Stimulated activated naive B cell treated with anti-CD40 and anti-IgM and Interleukin-4, amounts not matched to agents 10 μg/mL and 1 μg/mL and 100 μg/mL, for 72 hours (primary cell): Measurements from ENCODE around the gene PDCD6IP.

Experiments used
- ATAC-seq, 2 donors: fragments of 150-1000 bp; cut with Tn5 transposase; replicated peaks; 2 replicates each; pipeline ENCODE4 v1.10.0; 2021; ENCODE audit warnings: moderate library complexity in 1 of 2
- DNase-seq: peaks from one replicate; pipeline ENCODE4 v3.0.0; 2021
- H3K27ac Mint-ChIP-seq: one replicate; pipeline ENCODE4 v1.8.0; 2022; ENCODE audit warnings: mild to moderate bottlenecking, mixed read lengths
- H3K27me3 Mint-ChIP-seq, 2 donors: one replicate each; pipeline ENCODE4 v1.8.0; 2022; ENCODE audit warnings: mixed read lengths in 2 of 2
- H3K36me3 Mint-ChIP-seq, 2 donors: one replicate each; pipeline ENCODE4 v1.8.0; 2022; ENCODE audit warnings: mixed read lengths in 2 of 2, mild to moderate bottlenecking in 1 of 2
- H3K4me1 Mint-ChIP-seq, 2 donors: one replicate each; pipeline ENCODE4 v1.8.0; 2022; ENCODE audit warnings: mixed read lengths in 2 of 2, mild to moderate bottlenecking in 1 of 2
- H3K4me3 Mint-ChIP-seq, 2 donors: one replicate each; pipeline ENCODE4 v1.8.0; 2022; ENCODE audit warnings: mild to moderate bottlenecking in 2 of 2, mixed read lengths in 2 of 2, moderate library complexity in 1 of 2
- H3K9me3 Mint-ChIP-seq, 2 donors: one replicate each; pipeline ENCODE4 v1.8.0; 2022; ENCODE audit warnings: mixed read lengths in 2 of 2, mild to moderate bottlenecking in 1 of 2

The PDCD6IP gene

DNA sequence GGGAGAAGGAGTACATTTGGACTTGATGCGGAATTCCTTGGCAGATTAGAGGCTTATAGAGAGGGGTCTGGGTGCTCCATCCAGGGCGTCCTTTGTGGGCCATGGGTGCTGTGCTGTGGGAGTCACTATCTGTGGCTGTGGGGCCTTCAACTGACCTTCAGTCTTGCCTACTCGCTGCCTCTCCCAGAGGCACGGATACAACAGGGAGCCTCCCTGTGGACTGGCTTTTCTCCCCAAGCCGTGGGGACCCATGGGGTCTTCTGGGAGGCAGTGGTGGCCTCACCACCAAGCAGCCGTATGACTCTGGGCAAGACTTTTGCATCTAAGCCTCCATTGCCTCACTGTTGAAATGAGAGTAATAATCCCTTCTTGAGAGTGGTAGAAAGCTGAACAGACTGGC is 83.9 kb downstream of the PDCD6IP start:
- no peaks in the 10 kb centered on the region for H3K27me3 Mint-ChIP-seq
- H3K27ac Mint-ChIP-seq: no peak overlapping the region
- no peaks in the 10 kb centered on the region for H3K9me3 Mint-ChIP-seq
- ATAC-seq (no peak), DNase-seq (no peak)
- peaks cover 0 to 3% of the 10 kb centered on the region in 2 donors for H3K36me3 Mint-ChIP-seq
- H3K4me3 Mint-ChIP-seq: no peak overlapping the region
- H3K4me1 Mint-ChIP-seq: peaks cover 0 to 4% of the 10 kb centered on the region in 2 donors

DNA sequence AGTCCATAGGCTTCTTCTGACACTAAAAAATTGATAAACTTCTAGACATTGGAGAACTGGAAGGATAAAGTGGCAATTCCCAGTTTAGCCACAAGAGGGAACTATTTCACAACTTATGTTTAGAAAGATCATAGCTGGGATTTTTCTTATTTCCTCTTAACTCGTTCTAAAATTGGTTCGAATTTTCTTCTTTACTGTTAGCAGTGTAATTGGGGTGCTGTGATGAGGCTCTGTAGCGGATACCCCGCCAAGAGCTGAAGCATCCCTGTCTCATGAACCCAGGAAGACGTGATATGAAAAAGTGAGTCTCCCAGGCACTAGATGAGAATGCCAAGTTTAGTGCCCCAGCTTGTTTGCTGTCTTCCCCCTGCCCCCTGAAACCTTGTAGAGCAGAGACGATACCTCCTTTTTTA is 85.1 kb downstream of the PDCD6IP start:
- Mint-ChIP-seq H3K36me3 (peaks cover 0 to 3% of the 10 kb centered on the region in 2 donors), H3K4me1 (peaks cover 0 to 4% of the 10 kb centered on the region in 2 donors), H3K27ac (peak overlapping the region; percentile 38), H3K27me3 (no peaks in the 10 kb centered on the region), H3K4me3 (peak overlapping the region; percentile 44 to 45), H3K9me3 (no peaks in the 10 kb centered on the region)
- DNase-seq (no peak), ATAC-seq (peak; percentile 16 to 22)

DNA sequence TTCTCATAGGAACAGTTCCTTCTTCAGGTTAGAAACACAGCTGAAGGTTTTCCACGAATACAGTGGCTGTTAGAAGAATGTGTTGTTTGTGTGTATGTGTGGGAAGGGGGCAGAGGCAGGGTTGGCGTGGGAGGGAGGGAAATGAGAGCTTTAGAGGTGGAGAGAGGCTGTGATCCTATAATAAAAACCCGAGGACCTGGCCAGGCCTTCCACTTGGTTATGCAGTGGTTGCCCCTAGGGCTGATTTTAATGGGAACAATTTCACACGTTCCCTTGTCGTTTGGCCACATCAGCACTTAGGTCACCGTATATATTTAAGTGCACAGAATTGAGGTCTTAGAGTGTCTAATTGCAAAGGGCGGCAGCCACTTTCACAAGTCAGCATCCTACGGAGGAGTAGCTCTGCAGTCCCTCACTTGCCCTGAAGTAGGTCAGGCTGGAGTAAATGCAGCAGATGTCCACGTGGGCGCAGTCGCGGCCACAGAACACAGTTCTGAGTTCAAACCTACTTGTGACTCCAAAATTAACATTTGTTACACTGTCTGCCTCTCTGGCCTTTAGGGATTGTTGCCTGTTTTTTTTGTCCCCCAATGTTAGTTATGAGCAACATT is 85.6 kb downstream of the PDCD6IP start:
- peaks cover 0 to 3% of the 10 kb centered on the region in 2 donors for H3K36me3 Mint-ChIP-seq
- H3K27ac Mint-ChIP-seq: no peak overlapping the region
- H3K9me3 Mint-ChIP-seq: no peaks in the 10 kb centered on the region
- no peak for DNase-seq
- H3K4me3 Mint-ChIP-seq: no peak overlapping the region
- ATAC-seq: peak; percentile 54 to 57
- H3K27me3 Mint-ChIP-seq: no peaks in the 10 kb centered on the region
- H3K4me1 Mint-ChIP-seq: peaks cover 0 to 4% of the 10 kb centered on the region in 2 donors

DNA sequence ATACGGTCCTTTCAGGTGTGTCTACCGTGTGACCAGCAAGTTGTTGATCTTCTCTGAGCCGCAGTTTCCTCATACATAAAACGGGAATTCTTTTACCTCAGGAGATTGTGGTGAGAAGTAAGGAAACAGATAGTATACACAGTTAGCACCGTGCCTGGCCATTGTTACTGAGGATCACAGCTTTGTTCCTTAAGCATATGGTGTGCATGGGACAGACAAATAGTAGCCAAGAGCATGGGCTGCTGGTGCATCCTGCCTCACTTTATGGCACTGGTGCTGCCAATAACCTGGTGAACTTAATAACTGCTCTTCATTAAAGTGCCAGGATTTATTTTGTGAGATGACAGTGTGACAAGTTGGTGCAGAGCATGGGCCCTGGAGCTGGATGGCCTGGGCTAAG is 86.3 kb downstream of the PDCD6IP start:
- H3K27ac Mint-ChIP-seq: no peak overlapping the region
- peaks cover 0 to 3% of the 10 kb centered on the region in 2 donors for H3K36me3 Mint-ChIP-seq
- no peaks in the 10 kb centered on the region for H3K9me3 Mint-ChIP-seq
- H3K4me1 Mint-ChIP-seq: peaks cover 0 to 4% of the 10 kb centered on the region in 2 donors
- no peaks in the 10 kb centered on the region for H3K27me3 Mint-ChIP-seq
- no peak for DNase-seq
- no peak overlapping the region for H3K4me3 Mint-ChIP-seq
- ATAC-seq: no peak

DNA sequence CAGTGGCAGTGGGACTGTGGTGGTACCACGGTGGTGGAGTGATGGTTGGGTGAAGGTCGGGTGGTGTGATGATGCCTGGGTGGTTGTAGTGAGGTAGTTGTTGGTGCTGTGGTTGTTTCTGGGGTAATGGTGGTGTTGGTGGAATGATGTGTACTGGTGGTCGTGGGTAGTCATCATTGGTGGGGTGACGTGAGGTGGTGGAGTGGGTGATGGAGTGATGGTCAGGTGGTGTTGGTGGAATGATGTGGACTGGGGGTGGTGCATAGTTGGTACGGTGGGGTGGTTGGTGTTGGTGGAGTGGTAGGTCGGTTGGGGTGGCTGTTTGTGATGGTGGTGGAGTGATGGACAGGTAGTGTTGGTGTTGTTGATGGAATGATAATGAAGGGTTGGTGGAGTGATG is 87.1 kb downstream of the PDCD6IP start:
- Mint-ChIP-seq H3K36me3 (peaks cover 0 to 1% of the 10 kb centered on the region in 2 donors), H3K27me3 (no peaks in the 10 kb centered on the region), H3K4me3 (no peak overlapping the region)

DNA sequence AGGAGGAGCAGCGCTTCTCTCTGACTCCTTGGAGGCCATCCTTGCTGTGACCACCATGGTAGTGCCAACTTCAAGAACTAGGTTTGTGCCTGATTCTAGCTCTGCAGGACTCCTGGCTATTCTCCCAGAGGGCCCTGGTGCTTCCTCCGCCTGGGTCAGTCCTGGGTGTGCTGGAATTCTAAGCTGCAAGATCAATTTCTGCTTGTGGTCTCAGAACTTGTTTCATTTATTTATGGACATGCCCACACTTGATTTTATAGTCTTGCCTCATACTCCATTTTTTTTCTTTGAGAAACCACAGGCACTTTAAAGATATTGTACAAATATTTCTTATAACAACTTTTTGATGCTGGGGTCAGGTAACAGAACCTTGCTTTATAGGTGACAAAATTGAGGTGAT is 87.6 kb downstream of the PDCD6IP start:
- no peak overlapping the region for H3K27ac Mint-ChIP-seq
- DNase-seq (no peak), ATAC-seq (no peak)
- H3K4me3 Mint-ChIP-seq: no peak overlapping the region
- peaks cover 0 to 4% of the 10 kb centered on the region in 2 donors for H3K4me1 Mint-ChIP-seq
- no peaks in the 10 kb centered on the region for H3K36me3 Mint-ChIP-seq
- H3K9me3 Mint-ChIP-seq: no peaks in the 10 kb centered on the region
- H3K27me3 Mint-ChIP-seq: no peaks in the 10 kb centered on the region

More for the DNA sequence above, 87.1 kb downstream of the PDCD6IP start:
- H3K27ac Mint-ChIP-seq: no peak overlapping the region
- DNase-seq (no peak), ATAC-seq (no peak)
- no peaks in the 10 kb centered on the region for H3K9me3 Mint-ChIP-seq
- H3K4me1 Mint-ChIP-seq: peaks cover 0 to 4% of the 10 kb centered on the region in 2 donors

DNA sequence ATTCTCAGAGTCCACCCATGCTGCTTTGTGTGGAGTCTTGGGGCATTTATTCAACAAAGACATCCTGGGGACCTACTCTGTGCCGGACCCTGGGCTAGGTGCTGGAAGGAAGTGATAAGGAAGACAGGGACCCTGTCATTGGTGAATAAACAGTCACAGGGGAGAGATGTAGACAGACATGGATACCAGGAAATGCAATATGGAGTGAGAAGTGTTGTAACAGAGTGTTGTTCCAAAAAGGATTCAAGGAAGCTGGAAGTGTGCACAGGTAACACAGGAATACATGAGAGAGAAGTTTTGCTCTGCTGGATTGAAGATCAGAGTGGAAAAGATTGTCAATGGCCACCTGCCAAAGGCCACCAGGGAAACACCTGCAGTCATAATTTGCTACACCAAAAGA is 89.0 kb downstream of the PDCD6IP start:
- no peak for ATAC-seq
- no peaks in the 10 kb centered on the region for H3K9me3 Mint-ChIP-seq
- H3K27ac Mint-ChIP-seq: no peak overlapping the region
- DNase-seq: no peak
- no peaks in the 10 kb centered on the region for H3K36me3 Mint-ChIP-seq
- no peaks in the 10 kb centered on the region for H3K27me3 Mint-ChIP-seq
- peaks cover 0 to 4% of the 10 kb centered on the region in 2 donors for H3K4me1 Mint-ChIP-seq
- no peak overlapping the region for H3K4me3 Mint-ChIP-seq

DNA sequence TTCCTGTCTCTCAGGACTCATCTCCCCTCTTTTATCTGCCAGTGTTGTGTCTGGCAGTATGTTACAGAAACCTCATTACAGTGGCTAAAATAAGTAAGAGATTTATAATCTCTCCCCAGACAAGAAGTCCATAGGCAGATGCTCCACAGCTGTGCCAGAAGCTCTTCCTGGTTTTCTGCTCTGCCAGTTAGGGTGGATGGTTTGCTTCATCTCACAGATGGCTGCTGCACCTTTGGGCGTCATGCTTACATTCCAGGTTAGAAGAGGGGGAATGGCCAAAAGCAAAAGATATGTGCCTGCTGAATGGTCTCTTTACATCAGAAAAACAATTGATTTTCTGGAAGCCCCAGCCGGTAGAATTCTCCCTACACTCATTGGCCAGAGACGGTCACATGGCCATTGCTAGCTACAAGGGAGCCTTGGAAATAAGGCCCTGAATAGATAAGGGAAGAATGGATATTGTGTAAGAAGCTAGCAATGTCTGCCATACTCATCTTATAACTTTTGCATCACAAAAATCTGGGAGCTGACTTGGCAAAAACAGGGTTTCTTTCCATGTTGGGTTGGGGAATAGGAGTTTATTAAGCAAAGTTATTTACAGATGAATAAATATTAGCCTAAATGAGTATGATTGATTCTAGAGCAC is 91.1 kb downstream of the PDCD6IP start:
- Mint-ChIP-seq H3K27ac (no peak overlapping the region), H3K4me1 (no peaks in the 10 kb centered on the region), H3K27me3 (no peaks in the 10 kb centered on the region), H3K36me3 (no peaks in the 10 kb centered on the region), H3K9me3 (no peaks in the 10 kb centered on the region), H3K4me3 (no peak overlapping the region)
- ATAC-seq (no peak), DNase-seq (no peak)

DNA sequence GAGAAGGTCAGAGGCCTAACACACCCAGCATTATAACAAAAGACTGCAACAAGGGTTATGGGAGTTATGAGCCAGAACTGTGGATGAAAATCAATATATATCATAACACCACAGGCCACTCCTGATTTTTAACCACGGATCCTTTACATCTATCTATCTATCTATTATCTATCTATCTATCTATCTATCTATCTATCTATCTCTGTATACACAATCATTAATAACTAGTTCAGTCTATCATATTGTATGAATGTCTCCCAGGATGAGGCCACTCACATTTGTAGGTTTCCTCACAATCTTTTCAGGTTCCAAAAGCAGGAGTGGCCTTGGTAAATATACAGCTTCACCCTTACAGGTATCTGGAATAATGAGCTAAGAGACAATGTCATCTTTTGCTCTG is 94.2 kb downstream of the PDCD6IP start:
- H3K4me3 Mint-ChIP-seq: no peak overlapping the region
- H3K36me3 Mint-ChIP-seq: no peaks in the 10 kb centered on the region
- H3K27me3 Mint-ChIP-seq: no peaks in the 10 kb centered on the region
- H3K9me3 Mint-ChIP-seq: no peaks in the 10 kb centered on the region
- no peak overlapping the region for H3K27ac Mint-ChIP-seq
- ATAC-seq (no peak), DNase-seq (no peak)
- no peaks in the 10 kb centered on the region for H3K4me1 Mint-ChIP-seq

DNA sequence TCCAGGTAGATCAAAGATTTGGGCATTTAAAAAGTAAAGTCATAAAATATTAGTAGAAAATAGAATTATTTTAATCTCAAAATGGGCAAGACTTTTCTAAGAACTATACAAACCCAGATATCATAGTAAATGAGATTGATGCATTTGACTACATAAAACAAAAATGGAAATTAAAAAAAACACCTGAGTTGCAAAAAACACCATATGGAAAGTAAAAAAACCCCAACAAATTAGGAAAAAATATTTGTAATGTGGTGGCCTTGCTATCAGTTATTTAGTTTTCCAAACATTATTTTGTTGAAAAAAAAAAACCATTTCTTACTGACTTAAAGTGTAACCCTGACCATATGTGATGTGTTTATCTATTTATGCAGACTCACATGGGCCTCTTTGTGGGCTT is 97.2 kb downstream of the PDCD6IP start:
- H3K27me3 Mint-ChIP-seq: peaks cover 0 to 4% of the 10 kb centered on the region in 2 donors
- H3K4me3 Mint-ChIP-seq: no peak overlapping the region
- no peaks in the 10 kb centered on the region for H3K4me1 Mint-ChIP-seq
- H3K36me3 Mint-ChIP-seq: no peaks in the 10 kb centered on the region
- H3K27ac Mint-ChIP-seq: no peak overlapping the region
- DNase-seq (no peak), ATAC-seq (no peak)
- H3K9me3 Mint-ChIP-seq: no peaks in the 10 kb centered on the region

DNA sequence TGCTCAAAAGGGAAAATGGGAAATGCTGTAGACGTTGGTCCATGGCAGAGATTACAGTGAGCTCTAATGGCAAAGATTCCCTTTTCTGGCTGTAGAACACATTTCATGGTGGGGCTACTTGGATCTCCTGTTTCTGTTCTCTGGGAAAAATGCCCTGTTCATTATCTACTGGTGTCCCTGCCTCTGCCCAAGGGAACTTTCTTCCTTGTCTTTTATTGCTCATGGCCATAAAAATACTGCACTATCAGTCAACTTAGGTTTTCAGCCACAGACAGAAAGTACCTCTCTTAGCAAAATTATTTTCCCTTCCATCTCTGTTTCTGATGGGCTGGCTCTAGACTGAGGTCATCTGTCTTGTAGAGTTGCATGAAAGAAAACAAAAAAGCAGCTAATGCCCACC is 98.9 kb downstream of the PDCD6IP start:
- no peak for DNase-seq
- no peak overlapping the region for H3K27ac Mint-ChIP-seq
- no peaks in the 10 kb centered on the region for H3K4me1 Mint-ChIP-seq
- H3K36me3 Mint-ChIP-seq: no peaks in the 10 kb centered on the region
- H3K27me3 Mint-ChIP-seq: peaks cover 0 to 4% of the 10 kb centered on the region in 2 donors
- no peak for ATAC-seq
- H3K4me3 Mint-ChIP-seq: no peak overlapping the region
- H3K9me3 Mint-ChIP-seq: no peaks in the 10 kb centered on the region

DNA sequence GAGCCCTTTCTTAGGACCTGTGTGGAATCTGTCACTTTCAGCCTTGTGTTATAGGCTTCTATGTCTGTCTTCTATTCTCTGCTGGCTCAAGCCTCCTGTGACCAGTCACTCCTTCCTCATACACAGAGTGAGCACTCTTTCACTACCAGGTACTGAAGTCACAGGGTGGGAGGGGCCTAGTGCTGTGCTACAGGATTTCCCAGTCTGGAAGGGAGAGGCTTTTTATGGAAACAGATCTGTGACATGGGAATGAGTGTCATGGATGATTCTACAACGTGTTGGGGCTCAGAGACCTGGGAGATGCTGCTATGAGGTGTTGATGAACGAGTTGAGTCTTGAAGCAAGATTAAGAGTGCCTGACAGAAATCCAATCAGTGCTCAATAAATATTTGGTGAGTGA is 100.5 kb downstream of the PDCD6IP start:
- Mint-ChIP-seq H3K27me3 (peaks cover 0 to 4% of the 10 kb centered on the region in 2 donors), H3K36me3 (no peaks in the 10 kb centered on the region), H3K4me1 (no peaks in the 10 kb centered on the region), H3K27ac (no peak overlapping the region), H3K4me3 (no peak overlapping the region), H3K9me3 (no peaks in the 10 kb centered on the region)
- ATAC-seq (no peak), DNase-seq (no peak)

DNA sequence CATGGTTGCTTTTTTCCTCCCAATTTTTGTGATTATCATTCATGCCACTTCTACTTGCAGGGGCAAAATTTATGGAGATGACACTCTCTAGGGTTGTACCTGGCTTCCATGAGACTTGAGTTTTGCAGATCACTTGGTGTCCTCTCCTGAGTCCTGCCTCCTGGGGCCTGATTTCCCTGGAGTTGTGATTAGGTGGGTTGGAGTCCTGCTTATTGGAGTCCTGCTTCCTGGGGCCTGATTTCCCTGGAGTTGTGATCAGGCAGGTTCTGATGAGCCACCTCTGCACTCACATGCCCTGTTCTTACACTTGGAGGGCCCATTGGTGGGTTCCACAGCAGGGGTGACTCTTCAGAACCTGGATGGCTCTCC is 102.0 kb downstream of the PDCD6IP start:
- no peak for ATAC-seq

DNA sequence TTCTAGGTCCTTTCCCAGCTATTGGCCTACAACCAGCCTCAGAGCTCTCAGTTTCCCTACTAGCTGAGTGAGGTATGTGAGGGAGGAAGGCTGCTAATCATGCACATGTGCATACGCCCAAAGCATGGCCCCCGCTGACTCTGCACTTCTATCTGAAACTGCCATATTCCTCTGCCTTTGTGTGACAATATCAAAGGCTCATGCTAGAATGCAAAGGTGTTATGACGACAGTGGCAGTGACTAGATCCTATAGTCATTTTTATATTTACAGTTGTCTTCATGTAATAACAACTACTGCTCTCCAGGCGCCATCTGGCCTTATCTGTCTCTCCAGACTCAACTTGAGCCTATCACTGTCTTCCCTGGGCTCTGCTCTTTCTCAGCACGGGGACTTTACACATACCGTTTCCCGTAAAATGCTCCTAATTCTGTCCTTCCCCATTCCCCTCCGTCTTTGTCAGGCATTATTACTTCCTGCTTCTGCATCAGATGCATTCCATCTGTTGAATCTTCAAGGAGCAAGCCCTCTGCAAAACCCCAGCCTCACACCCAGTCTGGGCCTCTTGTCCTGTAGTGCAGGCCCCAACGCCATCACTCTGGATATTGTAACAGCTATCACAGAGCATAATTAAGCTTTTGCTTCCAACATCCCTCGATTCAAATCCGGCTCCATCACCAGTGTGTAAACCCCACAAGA is 102.5 kb downstream of the PDCD6IP start:
- peaks cover 0 to 4% of the 10 kb centered on the region in 2 donors for H3K27me3 Mint-ChIP-seq
- H3K4me3 Mint-ChIP-seq: no peak overlapping the region
- ATAC-seq (no peak), DNase-seq (no peak)
- H3K4me1 Mint-ChIP-seq: no peaks in the 10 kb centered on the region
- no peak overlapping the region for H3K27ac Mint-ChIP-seq
- no peaks in the 10 kb centered on the region for H3K36me3 Mint-ChIP-seq
- H3K9me3 Mint-ChIP-seq: peaks cover 0 to 4% of the 10 kb centered on the region in 2 donors

More for the DNA sequence above, 102.0 kb downstream of the PDCD6IP start:
- Mint-ChIP-seq H3K4me3 (no peak overlapping the region), H3K4me1 (no peaks in the 10 kb centered on the region), H3K27ac (no peak overlapping the region), H3K9me3 (peaks cover 0 to 4% of the 10 kb centered on the region in 2 donors), H3K27me3 (peaks cover 0 to 4% of the 10 kb centered on the region in 2 donors), H3K36me3 (no peaks in the 10 kb centered on the region)
- no peak for DNase-seq
